H1 (cell line): Measurements from ENCODE around the gene KRT23.

ENCODE experiments used
- CHD2 ChIP-seq: IDR thresholded peaks from 2 replicates; pipeline ENCODE4 v1.6.1; 2012; ENCODE audit warnings: low read length, improper control_type of control experiment
- FOSL1 ChIP-seq: IDR thresholded peaks from 2 replicates; pipeline ENCODE4 v1.6.1; 2011; ENCODE audit warnings: mild to moderate bottlenecking, low read depth, low read length, moderate library complexity; ENCODE audit not compliant: insufficient read depth
- POLR2A ChIP-seq, 2 experiments: IDR thresholded peaks; 1 replicate in 1 of 2; 2 replicates in 1 of 2; pipeline ENCODE4 v1.6.1; 2011; ENCODE audit warnings: low read depth in 2 of 2, low read length in 2 of 2, mild to moderate bottlenecking in 2 of 2; ENCODE audit errors: control extremely low read depth in 1 of 2
- POLR2AphosphoS5 ChIP-seq: IDR thresholded peaks from 2 replicates; pipeline ENCODE4 v1.6.1; 2011; ENCODE audit warnings: low read depth, low read length
- RAD21 ChIP-seq, 2 experiments: IDR thresholded peaks in 1 of 2; conservative IDR thresholded peaks in 1 of 2; 2 replicates each; pipeline ENCODE4 v1.6.1; 2011; ENCODE audit warnings: low read depth in 2 of 2, low read length in 2 of 2, improper control_type of control experiment in 1 of 2, inconsistent platforms in 1 of 2, mild to moderate bottlenecking in 1 of 2, moderate library complexity in 1 of 2
- SAP30 ChIP-seq: fragments of 300-600 bp; sonication (generic); IDR thresholded peaks from 2 replicates; pipeline ENCODE4 v1.7.1; 2012; ENCODE audit warnings: low read length, moderate library complexity, mild to moderate bottlenecking, inconsistent platforms; ENCODE audit not compliant: insufficient read depth, insufficient replicate concordance
- SP1 ChIP-seq: IDR thresholded peaks from 2 replicates; pipeline ENCODE4 v1.6.1; 2011; ENCODE audit warnings: low read depth, low read length
- SP4 ChIP-seq: IDR thresholded peaks from 2 replicates; pipeline ENCODE4 v1.6.1; 2012; ENCODE audit warnings: low read length, inconsistent platforms
- SRF ChIP-seq: IDR thresholded peaks from 2 replicates; pipeline ENCODE4 v1.6.1; 2011; ENCODE audit warnings: mild to moderate bottlenecking, low read depth, low read length, moderate library complexity
- TF ChIP-seq, protein P1 (sequence below), 3 experiments: IDR thresholded peaks; 1 replicate in 2 of 3; 2 replicates in 1 of 3; pipeline versions ENCODE4 v1.5.1 to v1.6.1; 2011; ENCODE audit warnings: low read length in 3 of 3, mild to moderate bottlenecking in 3 of 3, inconsistent platforms in 2 of 3, low read depth in 1 of 3, moderate library complexity in 1 of 3; ENCODE audit not compliant: insufficient read depth in 1 of 3; ENCODE audit errors: control extremely low read depth in 1 of 3

DNA sequence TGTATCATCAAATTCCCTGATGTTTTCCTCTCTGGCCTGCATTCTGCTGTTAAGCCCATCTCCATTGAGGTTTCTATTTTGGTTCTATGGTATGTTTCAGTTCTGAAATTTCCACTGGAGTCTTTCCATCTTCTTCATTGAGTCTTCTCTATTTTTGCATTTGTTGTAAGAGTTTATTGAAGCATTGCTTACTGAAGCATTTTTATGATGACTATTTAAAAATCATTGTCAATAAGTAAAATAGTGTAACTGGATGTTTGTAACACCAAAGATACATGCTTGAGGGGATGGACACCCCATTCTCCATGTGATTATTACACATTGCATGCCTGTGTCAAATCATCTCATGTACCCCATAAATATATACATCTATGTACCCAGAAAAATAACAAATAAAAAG lies 38.1 kb upstream of the KRT23 start:
- TF ChIP-seq RAD21 (IDR thresholded peaks at IDR 0.05 in 1 of 2, conservative IDR thresholded peaks at IDR 0.05 in 1 of 2; ENCODE audit: low read depth in 2 of 2, low read length in 2 of 2): no peak
- no peak for TF ChIP-seq POLR2A (IDR thresholded peaks at IDR 0.05; ENCODE audit: control extremely low read depth in 1 of 2, low read depth in 2 of 2, low read length in 2 of 2)
- no peak for TF ChIP-seq SP1
- no peak for TF ChIP-seq SP4
- TF ChIP-seq, protein P1, sequence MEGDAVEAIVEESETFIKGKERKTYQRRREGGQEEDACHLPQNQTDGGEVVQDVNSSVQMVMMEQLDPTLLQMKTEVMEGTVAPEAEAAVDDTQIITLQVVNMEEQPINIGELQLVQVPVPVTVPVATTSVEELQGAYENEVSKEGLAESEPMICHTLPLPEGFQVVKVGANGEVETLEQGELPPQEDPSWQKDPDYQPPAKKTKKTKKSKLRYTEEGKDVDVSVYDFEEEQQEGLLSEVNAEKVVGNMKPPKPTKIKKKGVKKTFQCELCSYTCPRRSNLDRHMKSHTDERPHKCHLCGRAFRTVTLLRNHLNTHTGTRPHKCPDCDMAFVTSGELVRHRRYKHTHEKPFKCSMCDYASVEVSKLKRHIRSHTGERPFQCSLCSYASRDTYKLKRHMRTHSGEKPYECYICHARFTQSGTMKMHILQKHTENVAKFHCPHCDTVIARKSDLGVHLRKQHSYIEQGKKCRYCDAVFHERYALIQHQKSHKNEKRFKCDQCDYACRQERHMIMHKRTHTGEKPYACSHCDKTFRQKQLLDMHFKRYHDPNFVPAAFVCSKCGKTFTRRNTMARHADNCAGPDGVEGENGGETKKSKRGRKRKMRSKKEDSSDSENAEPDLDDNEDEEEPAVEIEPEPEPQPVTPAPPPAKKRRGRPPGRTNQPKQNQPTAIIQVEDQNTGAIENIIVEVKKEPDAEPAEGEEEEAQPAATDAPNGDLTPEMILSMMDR (IDR thresholded peaks at IDR 0.05; ENCODE audit: control extremely low read depth in 1 of 3, insufficient read depth in 1 of 3, low read depth in 1 of 3, low read length in 3 of 3): no peak
- no peak for TF ChIP-seq FOSL1
- TF ChIP-seq POLR2AphosphoS5: no peak
- no peak for TF ChIP-seq SRF
- TF ChIP-seq CHD2: no peak
- TF ChIP-seq SAP30: no peak
